ENCODE results near the gene IL3. TPM values are rescaled to one million over a fixed set of nuclear protein-coding genes. Genes with fewer than 3 reads are reported as not detected.

Gene IL3
- polyA plus RNA-seq, 3 donors = not detected

DNA sequence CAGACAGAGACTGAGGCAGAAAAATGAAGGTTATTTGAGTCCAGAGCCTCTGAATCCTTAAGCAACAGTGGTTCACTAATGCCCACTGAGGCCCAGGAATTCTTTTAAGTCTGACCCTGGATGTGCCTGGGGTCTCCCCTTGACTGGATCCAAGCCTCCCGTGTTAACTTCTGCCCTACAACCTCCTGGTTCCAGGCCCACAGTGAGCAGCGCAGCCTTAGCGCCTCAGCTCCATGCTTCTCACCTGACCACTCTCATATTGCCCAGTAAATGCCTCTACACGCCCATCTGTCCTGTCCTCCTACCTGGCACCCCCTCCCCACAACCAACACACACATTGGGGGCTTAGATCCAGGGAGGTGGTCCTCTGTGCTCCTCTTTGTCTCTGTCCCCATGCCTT, 6.4 kb downstream of the IL3 start:
- no peak overlapping the region for H3K27ac ChIP-seq (ENCODE audit: low read depth, low read length)
- WGBS, 3 donors = 93 to 96% (median 93%) methylated on average over 4 of the region's 4 CpGs

DNA sequence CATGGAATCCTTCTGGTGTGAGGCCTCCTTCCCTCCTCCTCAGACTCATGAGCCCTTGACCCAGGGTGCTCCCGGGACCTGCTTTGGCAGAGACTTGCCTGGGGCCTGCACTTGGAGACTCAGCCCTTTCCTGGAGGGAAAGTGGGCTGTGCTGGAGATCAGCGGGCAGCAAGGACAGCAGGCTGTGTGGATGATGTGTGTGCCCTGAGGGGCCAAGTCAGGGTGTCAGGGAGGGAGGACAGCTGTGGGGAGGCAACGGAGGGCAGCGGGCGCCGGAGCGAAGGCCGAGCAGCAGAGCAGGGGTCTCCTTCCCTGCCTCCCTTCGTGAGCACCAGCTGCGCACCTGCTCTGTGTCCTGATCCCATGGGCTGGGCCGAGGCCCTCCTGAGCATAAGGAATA, 7.0 kb downstream of the IL3 start:
- WGBS, 3 donors = 90 to 95% (median 94%) methylated on average over 11 of the region's 11 CpGs
- H3K27ac ChIP-seq (ENCODE audit: low read depth, low read length) = no peak overlapping the region

DNA sequence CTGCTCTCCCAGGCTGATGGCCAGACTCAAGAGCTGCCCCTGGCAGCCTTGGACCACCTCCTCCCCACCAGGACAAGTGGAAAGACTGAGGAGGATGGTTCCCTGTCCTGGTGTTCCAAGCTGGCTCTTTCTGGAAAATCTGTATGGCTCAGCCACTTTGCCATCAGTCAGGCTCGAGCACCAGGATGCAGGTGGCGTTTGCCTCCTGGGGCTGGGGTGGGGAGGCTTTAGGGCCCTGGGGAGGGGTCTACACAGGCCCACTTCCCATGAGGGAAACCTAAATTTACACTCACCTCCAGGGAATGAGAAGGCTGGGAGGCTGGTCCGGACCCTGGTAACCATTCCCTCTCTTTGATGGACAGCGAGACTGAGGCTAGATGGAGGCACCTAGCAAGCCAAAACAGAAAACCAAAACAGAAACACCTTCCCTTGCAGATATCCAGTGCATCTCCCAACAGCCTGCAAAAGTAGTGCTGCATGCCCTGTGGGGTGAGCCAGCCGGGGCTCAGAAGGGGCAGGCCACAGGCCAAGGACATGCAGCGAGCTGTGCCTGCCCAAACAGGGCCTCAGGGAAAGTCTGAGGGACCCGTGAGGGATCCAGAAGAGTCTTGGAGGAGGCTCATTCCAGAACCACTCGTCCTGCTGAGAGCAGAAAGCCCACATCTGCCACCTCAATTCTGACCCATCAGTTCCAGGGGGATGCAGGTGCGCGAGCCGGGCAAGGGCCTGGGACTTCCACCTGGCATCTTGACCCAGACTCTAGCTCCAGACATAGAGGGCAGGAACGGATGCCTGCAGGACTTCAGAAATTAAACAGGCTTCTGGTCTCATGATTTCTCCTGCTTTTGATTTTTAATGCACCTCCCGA, 7.7 kb downstream of the IL3 start:
- WGBS, 3 donors = 84 to 92% (median 92%) methylated on average over 13 of the region's 13 CpGs

DNA sequence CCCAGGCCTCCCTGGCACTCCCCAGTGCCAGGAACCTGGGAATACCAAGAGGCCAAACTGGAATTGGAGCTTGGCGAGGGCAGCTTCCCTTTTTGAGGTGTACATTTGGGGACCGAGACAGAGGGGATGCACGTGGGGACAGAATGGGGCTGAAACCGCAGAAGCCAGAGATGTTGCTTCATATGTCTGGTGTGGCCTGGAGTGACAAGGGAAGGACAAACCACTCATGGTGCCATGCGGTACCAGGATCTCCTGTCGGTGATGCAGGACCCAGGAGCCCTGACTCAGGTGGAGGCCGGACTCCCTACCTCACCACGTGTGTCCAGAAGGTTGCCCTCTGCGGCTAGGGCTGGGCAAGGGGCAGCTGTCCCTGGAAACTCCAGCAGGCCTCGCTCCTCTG, 9.1 kb downstream of the IL3 start:
- 69 to 93% (median 73%) methylated on average over 10 of the region's 10 CpGs for WGBS, 3 donors
- H3K27ac ChIP-seq (ENCODE audit: low read depth, low read length) = no peak overlapping the region

More for the DNA sequence above, 7.7 kb downstream of the IL3 start:
- no peak overlapping the region for H3K27ac ChIP-seq (ENCODE audit: low read depth, low read length)

DNA sequence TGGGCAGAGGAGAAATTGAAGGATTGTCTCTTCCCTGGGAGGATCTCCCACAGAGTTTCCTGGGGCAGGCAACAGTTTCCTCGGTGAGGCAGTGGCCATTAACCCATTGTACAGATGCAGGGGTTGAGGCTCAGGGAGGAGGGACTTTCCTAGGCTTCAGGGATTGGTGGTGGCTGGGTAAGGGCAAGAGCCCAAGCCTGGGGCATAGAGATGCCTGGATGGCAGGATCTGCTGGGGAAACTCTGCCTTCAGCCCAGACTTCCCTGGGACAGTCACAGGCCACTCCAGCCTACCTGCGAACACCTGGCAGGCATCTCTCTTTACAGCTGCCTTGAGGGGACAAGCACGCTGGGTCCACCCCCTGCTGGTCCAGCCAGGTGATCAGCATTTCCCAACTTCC, 9.5 kb downstream of the IL3 start:
- 89 to 95% (median 92%) methylated on average over 3 of the region's 3 CpGs for WGBS, 3 donors
- H3K27ac ChIP-seq (ENCODE audit: low read depth, low read length) = no peak overlapping the region

DNA sequence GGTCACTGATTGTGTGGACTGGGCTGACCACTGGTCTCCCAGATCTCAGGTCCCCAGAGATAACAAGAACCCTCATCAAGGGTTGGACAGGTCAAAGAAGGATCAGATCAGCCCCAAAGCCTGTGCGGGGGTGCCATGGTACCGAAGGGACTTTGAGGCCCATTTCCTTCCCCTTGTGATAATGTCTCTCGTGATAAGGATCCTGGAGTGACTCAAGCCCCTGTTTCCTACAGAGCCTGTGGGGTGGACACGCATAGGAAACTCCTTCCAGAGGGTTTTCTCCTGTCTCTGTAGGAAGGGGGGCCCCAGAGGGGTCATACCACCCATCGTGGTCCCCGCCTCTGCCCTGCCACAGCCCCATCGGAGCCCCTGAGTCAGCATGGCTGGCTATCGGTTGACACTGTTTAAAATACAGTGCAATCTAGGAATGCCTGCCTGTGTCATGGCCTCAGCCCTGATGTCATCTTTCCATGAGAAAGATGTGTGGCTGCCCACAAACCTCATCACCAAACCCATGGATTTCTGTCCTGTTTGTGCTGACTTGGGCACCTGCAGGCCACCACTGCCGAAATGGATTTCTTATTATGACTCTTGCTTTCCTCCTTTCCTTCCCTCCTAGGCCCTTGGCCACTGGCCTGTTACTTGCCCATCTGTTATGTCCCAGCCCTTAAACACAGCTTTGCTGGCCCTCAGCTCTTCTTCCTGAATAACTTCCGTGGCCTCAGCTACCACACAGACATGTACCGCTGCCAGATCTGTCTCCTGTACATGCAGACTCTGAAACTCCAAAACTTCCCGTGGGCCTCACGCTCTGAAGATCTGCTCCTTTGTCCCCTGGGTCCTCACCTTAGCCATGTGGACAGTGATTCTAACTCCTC, 10.2 kb downstream of the IL3 start:
- 48 to 81% (median 55%) methylated on average over 13 of the region's 13 CpGs for WGBS, 3 donors
- no peak overlapping the region for H3K27ac ChIP-seq (ENCODE audit: low read depth, low read length)

DNA sequence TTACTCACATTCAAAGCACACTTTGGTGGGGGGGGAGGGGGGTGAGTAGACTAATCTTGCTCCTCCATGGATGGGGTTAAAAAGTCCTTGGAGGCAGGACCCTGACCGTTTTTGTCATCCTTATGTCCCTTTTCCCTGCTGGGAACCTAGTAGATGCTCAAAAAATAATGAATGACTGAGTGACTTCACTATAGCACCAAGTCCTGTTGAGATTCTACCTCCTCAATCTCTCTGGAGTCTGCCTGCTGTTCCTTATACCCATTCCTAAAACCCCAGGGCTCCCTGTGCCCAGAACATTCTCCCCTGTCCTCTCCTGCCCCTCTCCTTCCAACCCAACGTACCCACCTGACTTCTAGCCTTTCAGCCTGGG, 10.9 kb downstream of the IL3 start:
- H3K27ac ChIP-seq (ENCODE audit: low read depth, low read length) = no peak overlapping the region
- 76 to 83% (median 81%) methylated on average over 2 of the region's 2 CpGs for WGBS, 3 donors

DNA sequence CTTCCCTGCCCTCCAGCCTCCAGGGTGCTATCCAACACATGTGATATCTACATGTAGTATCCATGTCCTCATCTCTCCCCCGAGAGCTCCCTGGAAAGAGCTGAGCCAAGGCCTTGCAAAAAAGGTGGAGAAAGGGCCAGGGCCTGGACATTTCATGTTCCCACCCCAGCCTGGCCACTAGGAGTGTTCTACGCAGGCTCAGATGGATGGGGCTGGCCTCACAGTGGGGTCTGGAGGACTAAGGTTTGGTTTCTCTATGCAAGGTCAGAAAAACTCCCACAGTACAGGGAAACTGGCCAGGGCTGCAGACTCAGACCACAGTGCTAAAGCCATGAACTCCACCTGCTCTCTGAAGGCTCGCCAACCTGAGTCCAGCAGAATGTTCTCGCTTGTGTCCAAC, 11.6 kb downstream of the IL3 start:
- H3K27ac ChIP-seq (ENCODE audit: low read depth, low read length) = no peak overlapping the region
- 95 to 96% (median 96%) methylated on average over 4 of the region's 4 CpGs for WGBS, 3 donors

DNA sequence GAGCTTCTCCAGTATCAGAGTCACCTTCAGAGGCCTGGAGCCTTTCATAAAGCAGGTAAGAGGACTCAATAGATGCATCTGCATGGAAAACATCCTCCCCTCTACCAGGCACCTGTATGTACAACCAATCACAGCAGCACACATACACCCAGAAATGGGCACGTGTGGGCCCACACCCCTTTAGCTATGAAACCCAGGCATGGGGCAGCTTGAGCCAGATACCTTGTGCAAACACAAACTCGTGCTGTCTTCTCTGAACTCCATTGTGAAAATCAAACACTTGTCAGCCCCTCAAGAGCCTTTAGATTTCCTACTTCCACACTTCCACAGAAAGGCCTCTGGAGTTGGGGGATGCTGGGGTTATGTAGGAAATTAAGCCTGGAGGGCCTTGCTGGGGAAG, 12.1 kb downstream of the IL3 start:
- no peak overlapping the region for H3K27ac ChIP-seq (ENCODE audit: low read depth, low read length)

DNA sequence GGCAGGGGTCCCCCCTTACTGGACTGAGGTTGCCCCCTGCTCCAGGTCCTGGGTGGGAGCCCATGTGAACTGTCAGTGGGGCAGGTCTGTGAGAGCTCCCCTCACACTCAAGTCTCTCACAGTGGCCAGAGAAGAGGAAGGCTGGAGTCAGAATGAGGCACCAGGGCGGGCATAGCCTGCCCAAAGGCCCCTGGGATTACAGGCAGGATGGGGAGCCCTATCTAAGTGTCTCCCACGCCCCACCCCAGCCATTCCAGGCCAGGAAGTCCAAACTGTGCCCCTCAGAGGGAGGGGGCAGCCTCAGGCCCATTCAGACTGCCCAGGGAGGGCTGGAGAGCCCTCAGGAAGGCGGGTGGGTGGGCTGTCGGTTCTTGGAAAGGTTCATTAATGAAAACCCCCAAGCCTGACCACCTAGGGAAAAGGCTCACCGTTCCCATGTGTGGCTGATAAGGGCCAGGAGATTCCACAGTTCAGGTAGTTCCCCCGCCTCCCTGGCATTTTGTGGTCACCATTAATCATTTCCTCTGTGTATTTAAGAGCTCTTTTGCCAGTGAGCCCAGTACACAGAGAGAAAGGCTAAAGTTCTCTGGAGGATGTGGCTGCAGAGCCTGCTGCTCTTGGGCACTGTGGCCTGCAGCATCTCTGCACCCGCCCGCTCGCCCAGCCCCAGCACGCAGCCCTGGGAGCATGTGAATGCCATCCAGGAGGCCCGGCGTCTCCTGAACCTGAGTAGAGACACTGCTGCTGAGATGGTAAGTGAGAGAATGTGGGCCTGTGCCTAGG, 13.0 kb downstream of the IL3 start, which contains the start of gene CSF2:
TSS of gene CSF2 (plus strand) at position 559 of the 783 bp plus-strand sequence. CDS start at position 594, 35 bp downstream.
- 78 to 82% (median 80%) methylated on average over 12 of the region's 12 CpGs for WGBS, 3 donors
- no peak within 1 kb of the TSS for H3K27ac ChIP-seq (ENCODE audit: low read depth, low read length)

More for the DNA sequence above, 12.1 kb downstream of the IL3 start:
- WGBS, 3 donors = 54 to 87% (median 79%) methylated on average over 2 of the region's 2 CpGs

DNA sequence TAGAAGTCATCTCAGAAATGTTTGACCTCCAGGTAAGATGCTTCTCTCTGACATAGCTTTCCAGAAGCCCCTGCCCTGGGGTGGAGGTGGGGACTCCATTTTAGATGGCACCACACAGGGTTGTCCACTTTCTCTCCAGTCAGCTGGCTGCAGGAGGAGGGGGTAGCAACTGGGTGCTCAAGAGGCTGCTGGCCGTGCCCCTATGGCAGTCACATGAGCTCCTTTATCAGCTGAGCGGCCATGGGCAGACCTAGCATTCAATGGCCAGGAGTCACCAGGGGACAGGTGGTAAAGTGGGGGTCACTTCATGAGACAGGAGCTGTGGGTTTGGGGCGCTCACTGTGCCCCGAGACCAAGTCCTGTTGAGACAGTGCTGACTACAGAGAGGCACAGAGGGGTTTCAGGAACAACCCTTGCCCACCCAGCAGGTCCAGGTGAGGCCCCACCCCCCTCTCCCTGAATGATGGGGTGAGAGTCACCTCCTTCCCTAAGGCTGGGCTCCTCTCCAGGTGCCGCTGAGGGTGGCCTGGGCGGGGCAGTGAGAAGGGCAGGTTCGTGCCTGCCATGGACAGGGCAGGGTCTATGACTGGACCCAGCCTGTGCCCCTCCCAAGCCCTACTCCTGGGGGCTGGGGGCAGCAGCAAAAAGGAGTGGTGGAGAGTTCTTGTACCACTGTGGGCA, 13.8 kb downstream of the IL3 start:
- whole genome bisulfite sequencing, 3 donors = 90 to 95% (median 91%) methylated on average over 7 of the region's 7 CpGs
- H3K27ac ChIP-seq (ENCODE audit: low read depth, low read length) = no peak overlapping the region

DNA sequence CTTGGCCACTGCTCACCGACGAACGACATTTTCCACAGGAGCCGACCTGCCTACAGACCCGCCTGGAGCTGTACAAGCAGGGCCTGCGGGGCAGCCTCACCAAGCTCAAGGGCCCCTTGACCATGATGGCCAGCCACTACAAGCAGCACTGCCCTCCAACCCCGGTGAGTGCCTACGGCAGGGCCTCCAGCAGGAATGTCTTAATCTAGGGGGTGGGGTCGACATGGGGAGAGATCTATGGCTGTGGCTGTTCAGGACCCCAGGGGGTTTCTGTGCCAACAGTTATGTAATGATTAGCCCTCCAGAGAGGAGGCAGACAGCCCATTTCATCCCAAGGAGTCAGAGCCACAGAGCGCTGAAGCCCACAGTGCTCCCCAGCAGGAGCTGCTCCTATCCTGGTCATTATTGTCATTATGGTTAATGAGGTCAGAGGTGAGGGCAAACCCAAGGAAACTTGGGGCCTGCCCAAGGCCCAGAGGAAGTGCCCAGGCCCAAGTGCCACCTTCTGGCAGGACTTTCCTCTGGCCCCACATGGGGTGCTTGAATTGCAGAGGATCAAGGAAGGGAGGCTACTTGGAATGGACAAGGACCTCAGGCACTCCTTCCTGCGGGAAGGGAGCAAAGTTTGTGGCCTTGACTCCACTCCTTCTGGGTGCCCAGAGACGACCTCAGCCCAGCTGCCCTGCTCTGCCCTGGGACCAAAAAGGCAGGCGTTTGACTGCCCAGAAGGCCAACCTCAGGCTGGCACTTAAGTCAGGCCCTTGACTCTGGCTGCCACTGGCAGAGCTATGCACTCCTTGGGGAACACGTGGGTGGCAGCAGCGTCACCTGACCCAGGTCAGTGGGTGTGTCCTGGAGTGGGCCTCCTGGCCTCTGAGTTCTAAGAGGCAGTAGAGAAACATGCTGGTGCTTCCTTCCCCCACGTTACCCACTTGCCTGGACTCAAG, 14.6 kb downstream of the IL3 start:
- 83 to 87% (median 85%) methylated on average over 16 of the region's 16 CpGs for WGBS, 3 donors
- no peak overlapping the region for H3K27ac ChIP-seq (ENCODE audit: low read depth, low read length)

DNA sequence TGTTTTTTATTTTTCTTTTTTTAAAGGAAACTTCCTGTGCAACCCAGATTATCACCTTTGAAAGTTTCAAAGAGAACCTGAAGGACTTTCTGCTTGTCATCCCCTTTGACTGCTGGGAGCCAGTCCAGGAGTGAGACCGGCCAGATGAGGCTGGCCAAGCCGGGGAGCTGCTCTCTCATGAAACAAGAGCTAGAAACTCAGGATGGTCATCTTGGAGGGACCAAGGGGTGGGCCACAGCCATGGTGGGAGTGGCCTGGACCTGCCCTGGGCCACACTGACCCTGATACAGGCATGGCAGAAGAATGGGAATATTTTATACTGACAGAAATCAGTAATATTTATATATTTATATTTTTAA, 15.2 kb downstream of the IL3 start:
- 75 to 98% (median 97%) methylated on average over 2 of the region's 2 CpGs for WGBS, 3 donors
- H3K27ac ChIP-seq (ENCODE audit: low read depth, low read length) = no peak overlapping the region

DNA sequence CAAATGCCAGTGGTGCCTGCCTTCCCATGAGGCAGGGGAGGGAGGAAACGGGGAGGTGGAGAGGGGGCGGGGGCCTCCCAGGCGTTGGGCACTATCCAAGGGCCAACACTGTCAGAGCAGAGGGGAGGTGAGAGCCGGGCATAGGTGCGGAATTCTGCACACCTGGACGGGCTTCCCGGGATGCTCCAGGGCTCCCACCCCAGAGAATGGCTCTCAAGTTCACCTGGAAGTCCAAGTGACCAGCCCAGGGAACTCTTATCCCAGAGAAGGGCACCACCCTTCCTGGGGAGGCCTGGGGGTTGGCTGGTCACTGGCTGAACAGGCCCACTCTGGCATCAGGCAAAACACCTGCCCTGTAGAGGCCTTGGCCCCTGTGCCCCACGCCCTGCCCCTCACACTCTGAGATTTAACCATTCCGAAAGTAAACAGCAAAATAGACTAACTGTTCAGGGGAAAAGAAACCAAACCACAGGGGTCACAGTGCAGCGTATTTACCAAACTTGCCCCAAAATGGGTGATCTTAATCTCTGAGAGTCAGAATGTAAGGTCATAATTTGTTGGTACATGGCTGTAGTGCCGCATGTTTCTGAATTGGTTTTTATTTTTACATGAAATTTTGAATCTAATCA, 15.9 kb downstream of the IL3 start:
- 86 to 95% (median 88%) methylated on average over 11 of the region's 11 CpGs for WGBS, 3 donors
- no peak overlapping the region for H3K27ac ChIP-seq (ENCODE audit: low read depth, low read length)

DNA sequence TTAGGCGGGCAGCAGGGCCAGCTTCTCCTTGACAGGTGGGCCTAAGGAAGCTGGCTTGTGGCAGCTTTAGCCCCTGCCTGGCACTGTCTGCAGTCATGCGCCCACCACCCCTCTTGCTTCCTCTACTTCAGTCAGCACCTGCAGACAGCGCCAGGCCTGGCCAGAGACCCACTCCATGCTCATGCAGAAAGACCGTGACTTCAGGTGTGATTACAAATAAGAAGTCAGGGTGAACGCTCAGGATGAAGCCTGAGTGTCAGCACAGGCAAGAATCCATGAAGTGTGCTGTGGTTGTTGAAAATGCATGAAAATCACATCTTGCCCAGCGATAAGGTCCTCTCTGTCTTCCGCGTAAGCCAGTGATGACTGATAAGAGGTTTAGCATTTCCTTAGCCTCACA, 16.5 kb downstream of the IL3 start:
- H3K27ac ChIP-seq (ENCODE audit: low read depth, low read length) = no peak overlapping the region
- 90 to 92% (median 90%) methylated on average over 8 of the region's 8 CpGs for WGBS, 3 donors

DNA sequence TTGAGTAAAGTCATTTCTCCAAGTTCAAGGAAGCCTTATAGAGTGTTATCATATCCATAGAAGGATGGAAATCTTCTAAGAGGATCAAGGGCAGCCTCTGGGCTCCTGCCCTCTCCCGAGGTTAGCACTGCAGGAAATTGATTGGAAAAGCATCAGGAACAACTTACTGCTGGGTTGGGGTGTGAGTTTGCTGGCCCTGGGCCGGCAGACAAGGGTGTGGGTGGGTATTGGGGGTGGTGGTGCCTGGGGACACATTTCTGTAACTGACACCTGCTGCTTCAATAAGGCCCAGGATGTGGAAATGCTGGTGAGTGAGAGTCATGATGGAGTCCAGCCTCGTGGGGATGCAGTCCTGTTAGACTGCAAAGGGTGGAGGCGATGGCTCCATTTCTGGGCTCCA, 18.6 kb downstream of the IL3 start:
- no peak overlapping the region for H3K27ac ChIP-seq (ENCODE audit: low read depth, low read length)
- 62 to 78% (median 66%) methylated on average over 4 of the region's 4 CpGs for WGBS, 3 donors

DNA sequence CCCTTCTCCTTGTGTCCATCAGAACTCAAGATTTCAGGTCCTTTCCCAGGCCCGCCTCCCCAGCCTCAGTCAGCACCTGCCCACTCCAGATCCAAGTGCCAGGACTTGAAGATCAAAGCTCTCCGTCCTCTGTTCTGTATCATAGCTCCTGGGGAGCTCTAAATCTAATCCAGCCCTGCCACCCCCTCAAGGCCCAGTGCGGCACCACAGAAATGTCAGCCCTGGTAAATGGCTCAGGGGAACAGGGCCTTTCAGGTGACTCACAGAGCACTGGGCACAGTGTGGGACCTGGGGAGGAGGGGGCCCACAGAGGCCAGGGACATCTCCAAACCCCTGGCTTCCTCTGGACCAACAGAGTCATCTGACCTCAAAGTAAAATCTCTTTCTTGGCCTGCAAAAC, 19.2 kb downstream of the IL3 start:
- 67 to 93% (median 87%) methylated on average over 3 of the region's 3 CpGs for whole genome bisulfite sequencing, 3 donors
- H3K27ac ChIP-seq (ENCODE audit: low read depth, low read length) = no peak overlapping the region

All from adipose tissue (tissue), 3 donors.